Hippocampal formation (tissue), 2 donors: Measurements from ENCODE around the gene SEMA3G.

Source experiments
- DNase-seq, 2 donors: peaks; one replicate each; lab custom pipeline; 2025; lab: John Stamatoyannopoulos, UW

The SEMA3G gene

DNA sequence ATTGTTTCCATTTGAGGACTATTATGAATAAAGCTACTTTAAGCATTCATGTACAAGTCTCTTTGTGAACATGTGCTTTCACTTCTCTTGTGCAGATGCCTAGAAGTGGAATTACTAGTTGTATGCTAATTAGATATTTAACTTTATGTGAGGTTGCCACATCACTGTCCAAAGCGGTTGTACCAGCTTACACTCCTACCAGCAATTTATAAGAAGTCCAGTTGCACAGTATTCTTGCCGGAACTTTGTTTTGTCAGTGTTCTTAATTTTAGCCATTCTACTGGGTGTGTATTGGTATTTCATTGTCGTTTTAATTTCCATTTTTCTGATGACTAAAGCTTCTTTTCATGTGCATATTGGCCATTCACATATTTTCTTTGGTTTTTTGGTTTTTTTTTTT is 29.1 kb downstream of the SEMA3G start:
- DNase-seq = no peak

DNA sequence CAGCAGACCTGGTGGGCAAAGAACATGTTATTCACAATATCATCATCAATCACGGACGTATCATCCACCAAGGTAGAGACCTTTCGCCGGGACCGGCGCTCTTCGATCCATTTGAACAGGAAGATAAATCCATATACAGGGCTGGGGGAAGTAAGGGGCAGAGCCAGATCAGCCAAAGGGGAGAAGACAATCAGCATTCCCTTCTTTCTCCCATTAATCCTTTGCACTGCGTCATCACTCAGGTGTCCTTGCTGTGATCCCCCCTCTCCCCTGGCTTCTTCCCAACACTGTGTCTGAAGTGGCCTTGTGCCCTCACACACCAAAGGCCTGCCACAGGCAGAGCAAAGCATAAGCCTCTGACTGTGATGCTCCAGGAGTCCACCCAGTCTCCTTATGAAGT is 36.4 kb downstream of the SEMA3G start:
- DNase-seq = no peak

DNA sequence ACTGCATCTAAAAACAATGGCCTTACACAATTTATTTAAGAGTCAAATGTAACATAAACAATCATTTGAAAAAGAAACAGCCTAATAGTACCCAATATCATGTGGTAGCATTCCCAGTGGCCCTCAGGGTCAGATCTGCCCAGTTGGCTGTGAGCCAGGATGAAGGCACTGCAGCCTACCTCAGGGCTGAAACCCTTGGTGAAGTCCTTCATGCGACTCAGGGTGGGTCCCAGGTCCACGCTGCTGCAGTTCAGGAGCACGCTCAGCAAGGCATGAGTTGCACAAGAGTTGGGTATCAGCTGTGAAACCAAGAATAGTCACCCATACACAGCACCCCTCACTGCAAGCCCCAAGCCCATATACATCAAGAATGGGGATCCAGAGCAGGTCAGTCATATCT is 37.1 kb downstream of the SEMA3G start:
- no peak for DNase-seq

DNA sequence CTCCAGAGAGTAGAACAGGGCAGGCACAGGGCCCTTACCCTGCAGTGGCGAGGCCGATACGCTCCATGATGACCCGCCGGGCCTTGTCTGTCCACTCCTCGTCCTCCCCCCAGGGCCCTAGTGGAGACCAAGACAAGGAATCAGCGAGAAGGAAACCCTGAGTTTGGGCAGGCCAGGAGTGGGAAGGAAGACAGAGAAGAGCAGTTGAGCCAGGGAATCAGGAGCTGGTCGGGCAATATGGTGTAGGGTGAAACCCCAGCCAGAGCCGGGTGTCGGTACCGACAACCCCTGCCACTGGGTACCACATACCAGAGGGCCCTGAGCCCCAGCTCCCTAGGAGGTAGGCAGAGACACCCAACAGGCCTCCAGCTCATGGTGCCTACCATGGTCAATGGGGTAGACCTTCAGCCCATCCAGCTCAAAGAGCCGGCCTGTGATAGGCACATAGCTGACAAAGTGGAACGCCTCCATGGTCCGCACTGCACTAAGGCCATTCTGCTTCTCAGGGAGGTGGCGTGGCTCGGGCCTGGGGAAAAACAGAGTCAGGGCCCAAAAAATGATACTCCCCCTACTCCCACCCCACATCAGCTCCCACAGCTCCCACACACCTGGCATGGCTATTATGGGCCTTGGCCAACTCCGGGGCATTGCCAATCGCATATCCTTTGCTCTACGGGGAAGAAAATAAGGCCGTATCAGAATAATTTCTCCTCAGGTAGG is 38.0 kb downstream of the SEMA3G start:
- no peak for DNase-seq

DNA sequence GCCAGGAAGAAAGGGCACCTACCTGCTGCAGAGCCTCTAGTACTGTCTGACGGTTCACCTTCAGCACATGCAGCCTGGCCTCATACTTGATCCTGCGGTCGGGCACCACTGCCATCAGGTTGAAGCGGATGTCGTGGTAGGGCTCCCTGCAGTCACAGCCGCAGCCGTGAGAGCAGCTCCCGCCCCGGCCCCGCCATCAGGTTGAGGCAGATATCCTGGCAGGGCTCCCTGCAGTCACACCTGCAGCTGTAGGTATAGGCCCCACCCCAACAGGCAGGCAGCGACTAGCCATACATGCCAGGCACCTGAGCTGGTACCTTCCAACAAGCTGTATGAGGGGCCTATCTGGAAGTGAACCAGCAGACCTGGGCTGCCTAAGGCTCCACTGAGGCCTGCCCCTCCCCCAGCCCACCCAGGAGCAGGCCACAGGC is 38.7 kb downstream of the SEMA3G start:
- DNase-seq = no peak

DNA sequence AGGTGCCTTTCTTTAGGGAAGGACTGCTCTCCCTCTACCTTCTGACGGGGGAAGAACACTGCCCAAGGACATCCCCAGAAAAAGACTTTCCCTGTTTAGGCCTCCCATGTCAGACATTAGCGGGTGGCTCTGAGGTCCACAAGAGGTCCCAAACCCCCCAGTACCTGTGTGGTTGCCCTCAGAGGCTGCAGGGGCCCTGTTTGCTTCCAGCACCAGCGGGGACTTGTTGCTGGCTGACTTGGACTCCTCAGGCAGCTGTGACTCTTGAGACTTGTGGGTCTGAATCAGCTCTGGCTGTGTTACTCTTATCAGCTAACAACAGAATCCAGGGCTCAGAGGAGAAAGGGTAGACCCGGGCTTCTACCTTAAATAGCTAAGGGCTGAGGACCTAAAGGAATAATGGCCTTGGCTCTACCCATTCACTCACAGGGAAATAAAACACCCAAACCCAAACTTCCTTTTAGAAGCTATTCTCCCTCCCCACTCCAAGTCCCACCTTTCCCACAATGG is 39.2 kb downstream of the SEMA3G start:
- DNase-seq = no peak

DNA sequence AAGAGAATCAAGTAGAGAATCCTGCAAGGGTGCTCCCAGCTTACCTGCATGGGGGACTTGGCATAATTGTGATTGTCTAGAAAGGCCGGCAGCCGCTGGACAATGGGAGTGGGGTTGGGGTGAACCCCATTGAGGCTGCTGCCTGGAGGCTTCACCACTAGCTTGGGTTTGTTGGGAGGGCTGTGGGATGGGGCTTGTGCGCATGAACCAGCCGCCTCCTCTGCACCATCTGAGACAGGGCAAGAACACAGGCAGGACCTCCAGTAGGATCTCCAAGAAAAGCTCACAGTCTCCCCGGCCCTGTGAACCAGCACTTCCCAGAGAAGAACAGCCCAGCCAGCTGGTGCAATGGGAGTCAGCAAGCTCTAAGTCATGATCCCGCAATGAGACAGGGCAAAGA is 39.8 kb downstream of the SEMA3G start:
- no peak for DNase-seq

DNA sequence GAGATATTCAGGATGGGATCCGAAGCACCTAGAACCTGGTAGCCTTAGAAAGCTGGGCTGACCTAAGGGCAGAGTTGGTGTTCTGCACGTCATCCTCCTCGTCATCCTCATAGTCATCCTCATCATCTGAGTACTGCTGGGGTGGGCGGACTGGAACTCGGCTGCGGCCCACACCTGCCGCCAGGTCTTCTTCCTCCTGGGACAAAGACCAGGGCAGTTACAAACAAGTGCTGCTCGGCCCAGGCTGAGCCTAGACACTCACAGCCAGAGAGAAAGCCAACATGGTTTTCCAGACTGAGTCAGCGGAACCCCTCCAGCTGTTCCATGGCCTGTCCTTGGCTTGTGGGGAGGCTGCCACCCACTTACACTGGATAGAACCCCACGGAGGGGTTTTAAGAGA is 40.5 kb downstream of the SEMA3G start:
- no peak for DNase-seq

DNA sequence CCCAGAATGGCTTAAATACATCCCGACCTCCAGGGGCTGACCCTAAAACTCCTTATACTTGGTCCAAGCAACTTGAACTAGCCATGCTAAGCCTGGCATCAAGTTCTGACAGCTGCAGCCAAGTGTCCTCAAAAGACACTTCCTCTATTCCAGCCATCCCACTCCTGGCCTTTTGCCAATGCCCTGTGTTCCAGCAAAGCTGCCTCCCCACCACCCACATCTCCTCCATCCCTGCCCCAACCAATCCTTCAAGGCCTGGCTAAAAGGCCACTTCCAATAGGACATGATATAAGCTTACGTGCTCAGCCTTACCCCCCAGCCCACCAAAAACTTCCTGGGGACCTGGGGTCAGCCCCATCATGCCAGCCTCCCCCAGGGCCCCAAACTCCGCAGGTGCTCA is 40.9 kb downstream of the SEMA3G start:
- DNase-seq = no peak

DNA sequence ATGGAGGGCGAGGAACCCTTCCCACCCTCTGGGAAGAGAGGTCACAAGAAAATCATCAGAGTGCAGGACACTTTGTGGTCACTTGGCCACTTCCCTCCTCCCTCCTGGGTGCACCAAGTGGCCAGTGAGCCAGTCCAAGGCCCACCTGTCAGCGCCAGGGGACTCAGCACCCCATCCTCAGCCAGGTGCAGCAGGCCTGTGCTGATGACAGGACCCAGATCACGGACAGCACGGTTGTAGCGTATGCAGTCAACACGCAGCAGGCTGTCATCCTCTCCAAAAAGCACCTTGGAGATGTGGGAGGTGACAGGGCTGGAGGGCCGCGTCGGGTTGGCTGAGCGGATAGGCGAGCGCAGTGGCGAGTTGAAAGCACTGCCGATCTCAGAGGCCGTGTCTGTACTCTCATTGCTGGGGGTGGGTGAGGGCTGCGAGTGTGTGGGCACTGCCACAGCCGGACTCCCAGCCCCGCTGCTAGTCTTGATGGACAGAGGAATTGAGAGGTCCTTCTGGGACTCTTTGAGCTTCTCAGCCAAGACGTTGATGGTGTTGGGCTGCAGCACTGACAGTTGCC is 41.5 kb downstream of the SEMA3G start:
- DNase-seq = no peak

DNA sequence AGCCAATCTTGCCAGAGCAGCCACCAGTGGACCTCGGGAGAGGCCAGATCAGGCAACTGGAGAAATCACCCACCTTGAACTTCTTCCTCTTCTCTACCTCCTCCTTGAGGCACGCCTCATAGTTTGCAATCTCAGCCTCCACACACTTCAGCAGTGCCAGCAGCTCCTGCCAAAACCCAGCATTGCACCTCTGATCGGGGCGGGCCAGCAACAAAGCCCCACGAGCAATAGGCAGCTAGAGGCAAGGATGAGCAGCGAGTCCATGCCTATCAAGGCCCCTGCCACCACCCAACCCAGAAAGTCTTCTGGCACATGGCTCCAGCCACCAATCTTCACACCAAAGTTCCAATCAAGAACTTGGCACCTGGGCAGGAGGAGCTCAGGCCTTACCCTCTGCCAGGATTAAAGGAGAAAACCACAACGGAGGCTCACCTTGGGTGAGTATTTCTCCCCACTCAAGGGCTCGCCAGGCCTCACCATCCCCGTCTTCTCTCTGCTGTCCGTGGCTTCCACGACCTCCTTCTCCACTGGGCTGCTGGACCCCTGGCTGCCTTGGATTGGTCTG is 42.1 kb downstream of the SEMA3G start:
- no peak for DNase-seq

DNA sequence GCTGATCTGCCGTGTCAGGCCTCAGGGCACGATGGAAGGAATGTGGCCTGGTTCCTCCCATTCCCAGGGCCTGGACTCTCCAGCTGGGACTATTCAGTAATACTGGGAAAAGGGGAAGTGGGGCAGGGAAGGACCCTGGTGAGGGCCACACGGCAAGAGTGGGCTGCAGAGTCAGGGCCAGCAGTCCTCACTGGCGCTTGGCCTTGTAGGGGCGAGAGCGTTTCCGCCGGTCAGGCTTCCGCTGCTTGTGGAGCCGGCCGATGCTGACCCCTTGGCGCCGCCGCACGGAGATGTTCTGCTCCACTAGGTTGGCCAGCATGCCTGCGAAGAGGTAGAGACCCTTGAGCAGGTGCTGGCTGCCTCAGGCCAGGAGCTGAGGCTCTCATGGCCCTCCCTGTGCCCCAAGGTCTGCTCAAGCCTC is 42.8 kb downstream of the SEMA3G start:
- no peak for DNase-seq

DNA sequence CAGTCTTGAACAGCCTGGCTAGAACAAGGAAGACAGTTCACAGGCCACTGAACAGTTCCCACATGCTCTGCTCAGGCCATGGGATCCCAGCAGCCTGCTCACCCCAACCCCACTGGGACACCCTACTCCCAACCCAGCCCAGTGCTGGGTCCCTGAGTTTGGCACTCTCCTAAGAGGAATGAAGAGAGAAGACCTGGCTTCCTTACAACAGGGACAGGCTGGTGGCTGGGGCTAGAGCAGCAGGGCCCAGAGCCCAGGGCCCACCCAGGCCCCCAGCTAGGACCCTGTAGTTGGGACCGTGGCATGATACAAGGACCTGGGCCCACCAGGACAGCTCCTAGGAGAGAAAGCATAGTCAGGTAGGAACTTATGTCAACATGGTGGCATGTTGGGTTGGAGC is 43.4 kb downstream of the SEMA3G start:
- no peak for DNase-seq

DNA sequence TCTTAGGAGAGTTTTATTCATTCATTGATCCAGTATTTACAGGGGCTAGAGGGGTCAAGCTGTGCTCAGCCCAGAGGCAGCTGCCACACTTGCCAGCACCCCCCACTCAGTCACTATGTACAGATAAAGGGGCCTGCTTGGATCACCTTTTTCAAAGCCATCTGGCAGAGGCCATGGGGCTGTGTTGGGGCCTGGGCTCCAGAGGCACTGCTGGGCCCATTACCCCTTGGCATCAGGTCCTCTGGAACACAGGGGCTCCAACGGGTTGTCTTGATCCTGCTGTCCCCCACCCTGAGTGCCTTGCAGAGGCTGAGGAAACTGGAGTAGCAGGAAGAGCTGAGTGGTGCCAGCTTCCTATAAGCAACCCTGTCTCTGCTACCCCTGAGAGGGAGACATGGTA is 43.9 kb downstream of the SEMA3G start:
- DNase-seq = no peak

DNA sequence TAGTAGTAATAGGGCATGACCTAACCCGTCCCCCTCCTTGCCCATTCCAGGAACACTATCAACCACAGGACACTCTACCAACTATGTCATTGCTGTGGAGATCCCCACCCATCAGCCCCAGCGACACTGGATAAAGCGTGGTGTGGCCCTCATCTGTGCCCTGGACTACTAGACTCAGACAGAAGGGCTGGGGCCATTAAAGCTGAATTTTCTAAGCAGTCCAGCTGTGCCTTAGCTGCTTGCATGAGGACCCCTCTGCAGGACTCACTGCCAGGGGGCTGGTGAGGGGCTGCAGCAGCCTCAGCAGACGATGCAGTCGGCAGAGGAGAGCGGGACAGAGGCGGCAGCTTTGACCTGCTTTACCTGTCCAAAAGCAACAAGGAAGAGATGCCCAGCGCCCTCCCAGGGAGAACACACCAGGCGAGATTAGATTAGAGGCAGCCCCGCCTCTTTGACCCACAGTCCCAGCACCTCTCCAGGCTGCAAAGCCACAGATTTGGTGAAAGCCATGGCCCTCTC is 44.6 kb downstream of the SEMA3G start:
- DNase-seq = no peak

DNA sequence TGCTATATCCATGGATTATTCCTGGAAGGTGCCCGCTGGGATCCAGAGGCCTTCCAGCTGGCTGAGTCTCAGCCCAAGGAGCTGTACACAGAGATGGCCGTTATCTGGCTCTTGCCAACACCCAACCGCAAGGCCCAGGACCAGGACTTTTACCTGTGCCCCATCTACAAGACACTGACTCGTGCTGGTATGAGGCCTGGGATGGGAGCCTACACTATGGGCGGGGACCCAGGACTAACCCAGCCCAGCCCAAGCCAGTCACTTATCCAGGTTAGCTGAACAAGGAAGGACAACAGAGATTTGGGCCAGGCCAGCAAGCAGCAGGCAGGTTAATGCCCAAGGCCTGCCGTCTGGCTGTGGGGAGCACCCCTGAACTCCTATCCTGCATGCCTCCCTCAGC is 45.3 kb downstream of the SEMA3G start:
- DNase-seq = no peak

DNA sequence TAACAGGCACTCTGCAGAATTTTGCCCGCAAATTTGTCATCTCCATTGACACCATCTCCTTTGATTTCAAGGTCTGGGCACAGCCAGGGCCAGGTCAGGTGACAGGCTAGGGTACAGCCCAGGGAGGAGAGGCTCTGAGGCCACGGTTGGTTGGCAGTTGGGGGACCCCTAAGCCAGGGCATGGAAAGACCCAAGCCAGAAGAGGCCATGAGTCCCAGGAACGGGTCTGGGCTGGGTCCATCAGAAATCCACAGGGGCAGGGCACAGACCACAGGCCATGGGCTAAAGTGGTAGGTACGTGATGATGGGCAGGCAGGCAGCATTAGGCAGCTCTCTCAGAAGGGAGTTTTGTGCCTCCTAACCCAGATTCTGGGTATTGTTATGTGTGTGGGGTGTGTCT is 45.8 kb downstream of the SEMA3G start:
- no peak for DNase-seq

DNA sequence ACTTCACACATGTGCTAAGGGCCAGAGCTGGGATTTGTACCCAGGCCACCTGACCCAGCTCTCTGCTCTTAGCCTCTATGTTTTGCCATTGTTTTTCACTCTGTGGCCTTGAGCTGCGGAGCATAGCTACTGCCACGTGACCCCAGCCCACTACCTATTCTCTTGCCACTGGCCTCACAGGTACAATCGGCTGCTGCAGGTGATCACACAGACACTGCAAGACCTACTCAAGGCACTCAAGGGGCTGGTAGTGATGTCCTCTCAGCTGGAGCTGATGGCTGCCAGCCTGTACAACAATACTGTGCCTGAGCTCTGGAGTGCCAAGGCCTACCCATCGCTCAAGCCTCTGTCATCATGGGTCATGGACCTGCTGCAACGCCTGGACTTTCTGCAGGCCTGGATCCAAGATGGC is 46.2 kb downstream of the SEMA3G start:
- no peak for DNase-seq

DNA sequence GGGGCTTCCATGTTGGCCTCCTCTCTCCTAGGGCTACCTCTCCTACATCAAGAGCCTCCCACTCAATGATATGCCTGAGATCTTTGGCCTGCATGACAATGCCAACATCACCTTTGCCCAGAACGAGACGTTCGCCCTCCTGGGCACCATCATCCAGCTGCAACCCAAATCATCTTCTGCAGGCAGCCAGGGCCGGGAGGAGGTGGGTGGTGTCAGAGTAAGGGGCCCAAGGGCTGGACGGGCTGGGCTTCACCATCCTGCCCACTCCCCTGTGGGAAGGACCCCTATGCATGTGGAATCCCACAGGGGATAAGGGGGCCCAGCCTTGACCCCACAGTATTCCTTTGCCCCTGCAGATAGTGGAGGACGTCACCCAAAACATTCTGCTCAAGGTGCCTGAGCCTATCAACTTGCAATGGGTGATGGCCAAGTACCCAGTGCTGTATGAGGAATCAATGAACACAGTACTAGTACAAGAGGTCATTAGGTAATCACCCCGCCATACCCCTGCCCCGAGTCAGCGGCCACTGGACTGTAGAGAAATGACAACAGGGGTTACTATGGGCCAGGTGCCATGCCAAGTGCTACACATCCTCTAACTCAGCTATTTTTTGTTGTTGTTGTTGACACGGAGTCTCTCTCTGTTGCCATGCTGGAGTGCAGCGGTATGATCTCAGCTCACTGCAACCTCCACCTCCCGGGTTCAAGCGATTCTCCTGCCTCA is 47.1 kb downstream of the SEMA3G start:
- no peak for DNase-seq

DNA sequence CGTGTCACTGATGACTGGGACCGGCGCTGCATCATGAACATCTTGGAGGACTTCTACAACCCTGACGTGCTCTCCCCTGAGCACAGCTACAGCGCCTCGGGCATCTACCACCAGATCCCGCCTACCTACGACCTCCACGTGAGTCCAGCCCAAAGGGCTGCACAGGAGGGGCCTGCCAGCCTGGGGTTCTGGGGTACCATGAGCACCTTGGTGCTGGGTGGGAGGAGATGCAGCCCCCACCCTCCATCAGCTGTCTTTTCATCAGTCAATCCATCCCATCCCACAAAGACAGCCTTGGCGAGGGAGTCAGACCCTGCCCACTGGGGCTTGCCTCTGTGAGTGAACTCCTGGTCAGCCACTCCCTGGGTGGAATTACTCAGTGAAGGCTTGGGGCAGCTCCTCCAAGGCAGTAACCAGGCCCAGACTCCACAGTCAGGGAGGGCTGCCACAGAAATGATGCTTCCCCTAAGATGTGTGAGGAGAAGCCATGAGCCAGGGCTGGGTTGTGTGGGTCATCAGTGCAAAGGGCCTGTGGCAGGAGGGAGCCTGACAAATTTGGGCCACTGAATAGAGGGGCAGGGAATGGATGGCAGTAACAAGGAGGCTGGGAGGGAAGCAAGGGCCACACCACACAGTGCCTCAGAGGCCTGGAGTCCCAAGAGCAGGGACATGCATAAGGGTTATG is 47.9 kb downstream of the SEMA3G start:
- DNase-seq = no peak

DNA sequence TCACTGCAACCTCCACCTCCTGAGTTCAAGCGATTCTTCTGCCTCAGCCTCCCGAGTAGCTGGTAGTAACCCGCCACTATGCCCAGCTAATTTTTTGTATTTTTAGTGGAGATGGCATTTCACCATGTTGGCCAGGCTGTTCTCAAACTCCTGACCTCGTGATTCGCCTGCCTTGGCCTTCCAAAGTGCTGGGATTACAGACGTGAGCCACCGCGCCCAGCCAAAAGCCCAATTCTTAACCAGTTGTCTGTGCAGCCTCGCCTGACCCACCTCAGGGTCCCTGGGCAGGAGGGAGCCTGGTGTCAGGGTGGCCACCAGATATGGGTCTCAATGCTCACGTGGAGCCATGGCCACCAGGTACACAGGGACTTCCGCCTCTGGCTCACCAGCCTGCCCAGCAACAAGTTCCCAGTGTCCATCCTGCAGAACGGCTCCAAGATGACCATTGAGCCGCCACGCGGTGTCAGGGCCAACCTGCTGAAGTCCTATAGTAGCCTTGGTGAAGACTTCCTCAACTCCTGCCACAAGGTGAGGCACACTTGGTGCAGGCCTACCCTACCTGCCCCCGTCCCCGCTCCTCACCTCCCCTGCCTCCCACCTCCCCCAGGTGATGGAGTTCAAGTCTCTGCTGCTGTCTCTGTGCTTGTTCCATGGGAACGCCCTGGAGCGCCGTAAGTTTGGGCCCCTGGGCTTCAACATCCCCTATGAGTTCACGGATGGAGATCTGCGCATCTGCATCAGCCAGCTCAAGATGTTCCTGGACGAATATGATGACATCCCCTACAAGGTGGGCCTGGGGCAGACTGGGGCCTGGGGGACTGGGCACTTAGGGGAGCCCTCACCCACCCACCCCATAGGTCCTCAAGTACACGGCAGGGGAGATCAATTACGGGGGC is 48.6 kb downstream of the SEMA3G start:
- no peak for DNase-seq
